Endothelial cell of umbilical vein (primary cell): ENCODE data around the gene RSPH1. TPM values are rescaled to one million over a fixed set of nuclear protein-coding genes. Genes with fewer than 3 reads are reported as not detected.

ENCODE experiments used
- BruUV-seq: library from RNA; stranded (reverse); fragments of 400-500 nt; replicated peaks from 2 replicates; lab custom pipeline; 2021; lab: Mats Ljungman, UMichigan
- CTCF ChIA-PET: fragments of 300-600, 350-600 bp; sonication (Branson Sonifier 250); formaldehyde crosslinking; loops from one replicate; lab custom pipeline; 2021; ENCODE audit warnings: antibody characterized with exemption, inconsistent platforms; lab: Charles Lee
- POLR2A ChIA-PET: fragments of 300-600, 350-600 bp; sonication (Branson Sonifier 250); formaldehyde crosslinking; loops from one replicate; lab custom pipeline; 2021; ENCODE audit warnings: antibody characterized with exemption, inconsistent platforms; lab: Charles Lee
- DNase-seq: peaks from one replicate; pipeline ENCODE4 v3.0.0-alpha.2; 2011; ENCODE audit warnings: low read depth, low spot score
- FAIRE-seq: peaks from 2 replicates; lab custom pipeline; 2011; peaks lifted over from hg19 to GRCh38; lab: Jason Lieb, UNC
- H2AFZ ChIP-seq: 2 replicates; pipeline ENCODE4 v1.6.0; 2012; ENCODE audit warnings: low read depth, low read length, control low read depth, inconsistent platforms
- H3K27ac ChIP-seq: 2 replicates; pipeline ENCODE4 v1.5.1; 2011; ENCODE audit warnings: low read depth, mild to moderate bottlenecking, control low read depth, low read length, moderate library complexity; ENCODE audit not compliant: insufficient read depth
- H3K27me3 ChIP-seq, 2 experiments: 2 replicates each; pipeline versions ENCODE4 v1.6.0 to v1.6.1; 2011; ENCODE audit warnings: low read length in 2 of 2, mixed read lengths in 1 of 2; ENCODE audit not compliant: control insufficient read depth in 2 of 2, insufficient read depth in 2 of 2
- H3K36me3 ChIP-seq, 2 experiments: 2 replicates in 1 of 2; 3 replicates in 1 of 2; pipeline ENCODE4 v1.5.1; 2011; ENCODE audit warnings: low read length in 2 of 2, mild to moderate bottlenecking in 1 of 2, moderate library complexity in 1 of 2; ENCODE audit not compliant: control insufficient read depth in 2 of 2, insufficient read depth in 2 of 2; ENCODE audit errors: extremely low read depth in 1 of 2
- H3K4me1 ChIP-seq: 3 replicates; pipeline ENCODE4 v1.5.1; 2011; ENCODE audit warnings: mild to moderate bottlenecking, low read length; ENCODE audit not compliant: control insufficient read depth, insufficient read depth; ENCODE audit errors: extremely low read depth
- H3K4me2 ChIP-seq: 2 replicates; pipeline ENCODE4 v1.6.1; 2011; ENCODE audit warnings: low read length, control low read depth, mixed read lengths; ENCODE audit not compliant: insufficient read depth
- H3K4me3 ChIP-seq, 3 experiments: fragments of 200-600 bp in 1 of 3; sonication (generic), shearing (Covaris generic) in 1 of 3; replicated peaks in 1 of 3; 2 replicates each; pipeline ENCODE4 v1.5.1; 2011 to 2016; ENCODE audit warnings: control low read depth in 3 of 3, low read length in 3 of 3, mild to moderate bottlenecking in 2 of 3, inconsistent platforms in 1 of 3, low read depth in 1 of 3, moderate library complexity in 1 of 3; ENCODE audit not compliant: insufficient read depth in 1 of 3
- H3K79me2 ChIP-seq: 2 replicates; pipeline ENCODE4 v1.6.0; 2012; ENCODE audit warnings: low read length, inconsistent platforms; ENCODE audit not compliant: control insufficient read depth, insufficient read depth
- H3K9ac ChIP-seq: replicated peaks from 2 replicates; pipeline ENCODE3; 2011; ENCODE audit warnings: low read length, control low read depth; ENCODE audit not compliant: insufficient read depth; ENCODE audit errors: extremely low read depth
- H3K9me1 ChIP-seq: replicated peaks from 3 replicates; pipeline ENCODE4 v1.6.0; 2011; ENCODE audit warnings: mild to moderate bottlenecking, low read length; ENCODE audit not compliant: control insufficient read depth, insufficient read depth; ENCODE audit errors: extremely low read depth
- H3K9me3 ChIP-seq: replicated peaks from 2 replicates; pipeline ENCODE4 v1.5.1; 2012; ENCODE audit warnings: low read length, inconsistent platforms; ENCODE audit not compliant: control insufficient read depth, insufficient read depth
- H4K20me1 ChIP-seq: replicated peaks from 2 replicates; pipeline ENCODE3; 2011; ENCODE audit warnings: mild to moderate bottlenecking, low read length; ENCODE audit not compliant: control insufficient read depth, insufficient read depth; ENCODE audit errors: extremely low read depth
- CTCF ChIP-seq, 2 donors: IDR thresholded peaks; 1 replicate in 1 of 2; 2 replicates in 1 of 2; pipeline ENCODE4 v1.5.1; 2011; ENCODE audit warnings: low read length in 2 of 2, mild to moderate bottlenecking in 2 of 2, moderate library complexity in 2 of 2, control low read depth in 1 of 2, inconsistent platforms in 1 of 2, low read depth in 1 of 2; ENCODE audit not compliant: insufficient read depth in 1 of 2; ENCODE audit errors: extremely low read depth in 1 of 2
- EZH2 ChIP-seq: IDR thresholded peaks from 2 replicates; pipeline ENCODE4 v1.6.1; 2012; ENCODE audit warnings: borderline replicate concordance, low read depth, mild to moderate bottlenecking, moderate library complexity, low read length, inconsistent platforms; ENCODE audit not compliant: severe bottlenecking
- FOS ChIP-seq: IDR thresholded peaks from 2 replicates; pipeline ENCODE4 v1.6.1; 2011; ENCODE audit warnings: mild to moderate bottlenecking, low read length, moderate library complexity, borderline replicate concordance; ENCODE audit not compliant: insufficient read depth
- GATA2 ChIP-seq: IDR thresholded peaks from 2 replicates; pipeline ENCODE4 v1.7.0; 2011; ENCODE audit warnings: low read depth, mild to moderate bottlenecking, moderate library complexity, mixed read lengths, low read length; ENCODE audit not compliant: insufficient read length, insufficient read depth
- JUN ChIP-seq: IDR thresholded peaks from 2 replicates; pipeline ENCODE4 v1.6.1; 2011; ENCODE audit warnings: borderline replicate concordance, low read depth; ENCODE audit not compliant: insufficient read length, insufficient read depth
- MYC ChIP-seq: IDR thresholded peaks from one replicate; pipeline ENCODE4 v1.6.1; 2011; ENCODE audit warnings: mild to moderate bottlenecking, low read depth, low read length
- POLR2A ChIP-seq: IDR thresholded peaks from 2 replicates; pipeline ENCODE4 v1.6.1; 2012; ENCODE audit warnings: low read depth, mild to moderate bottlenecking, control low read depth, low read length
- POLR2AphosphoS5 ChIP-seq: IDR thresholded peaks from 2 replicates; pipeline ENCODE4 v1.6.1; 2012; ENCODE audit warnings: low read depth, mild to moderate bottlenecking, control low read depth, low read length, moderate library complexity; ENCODE audit not compliant: insufficient read depth
- dilution Hi-C: fragments of 300-500 bp; cut with MboI; formaldehyde crosslinking; loops from one replicate; pipeline ENCODE4 v1.15.0; 2019; ENCODE audit warnings: low sequenced_read_pairs; ENCODE audit not compliant: extremely low pct_ligation_motif_present
- intact Hi-C: fragments of 100-400 bp; cut with micrococcal nuclease; formaldehyde crosslinking; loops from one replicate; pipeline ENCODE4 v1.10.0; 2022
- polyA plus RNA-seq, 4 experiments: library from polyadenylated mRNA; depleted of rRNA in 3 of 4; stranded (reverse) in 3 of 4; unstranded in 1 of 4; fragments of >200 nt; gene quantifications; 2 replicates each; pipeline versions ENCODE4 v1.2.1 to v1.2.3, GENCODE V29; 2011 to 2012; ENCODE audit warnings: missing spikeins in 1 of 4
- total RNA-seq: library from RNA; stranded (reverse); gene quantifications from 2 replicates; pipeline ENCODE4 v1.2.3, GENCODE V29; 2021
- TF ChIP-seq, protein P1 (sequence below): IDR thresholded peaks from 2 replicates; pipeline ENCODE4 v1.6.1; 2011; ENCODE audit not compliant: insufficient read depth, insufficient read length

The RSPH1 gene
- total and polyA plus RNA-seq, 2 donors (not counting 3 experiments of a cell fraction or from before 2014, with no cell fraction given): 0.08 TPM; not detected in 1

GRCh38 chr21:42481169-42481568, 14.9 kb downstream of the RSPH1 start:
- H3K4me2 ChIP-seq: no peak overlapping the region
- intact Hi-C loops: no loop called here
- BruUV-seq: no TSS peak
- ChIA-PET POLR2A (no interaction called here), CTCF (no interaction called here)
- DNase-seq: no peak
- no peak overlapping the region for H3K4me3 ChIP-seq
- no peaks in the 10 kb centered on the region for H3K9me1 ChIP-seq
- H3K27ac ChIP-seq: no peak overlapping the region
- no peak for FAIRE-seq
- TF ChIP-seq FOS: no peak
- H3K4me1 ChIP-seq: no peaks in the 10 kb centered on the region
- H3K79me2 ChIP-seq: no peaks in the 10 kb centered on the region
- H3K9ac ChIP-seq: no peak overlapping the region
- H3K9me3 ChIP-seq: no peaks in the 10 kb centered on the region
- dilution Hi-C loops: no loop called here
- peaks cover 9% of the 10 kb centered on the region in 2 experiments for H3K27me3 ChIP-seq
- H3K36me3 ChIP-seq: no peaks in the 10 kb centered on the region
- H2AFZ ChIP-seq: no peak overlapping the region
- no peaks in the 10 kb centered on the region for H4K20me1 ChIP-seq

DNA sequence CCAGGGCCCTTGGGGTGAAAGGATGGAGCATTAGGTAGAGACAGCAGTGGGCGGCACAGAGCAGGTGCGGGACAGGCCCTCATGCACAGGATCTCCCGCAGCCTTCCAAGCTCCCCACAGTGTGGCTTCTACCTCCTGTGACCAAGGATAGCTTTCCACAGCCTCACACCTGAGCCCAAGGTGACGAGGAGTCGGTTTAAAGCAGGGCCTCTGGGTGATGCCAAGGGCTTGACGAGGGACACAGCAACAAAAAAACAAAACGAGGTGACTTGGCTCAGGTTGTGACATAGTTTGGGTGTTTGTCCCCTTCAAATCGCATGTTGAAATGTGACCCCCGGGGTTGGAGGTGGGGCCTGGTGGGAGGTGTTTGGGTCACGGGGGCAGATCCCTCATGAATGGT, 15.3 kb downstream of the RSPH1 start:
- no peak overlapping the region for H3K27ac ChIP-seq
- POLR2A ChIA-PET: no interaction called here
- H3K9ac ChIP-seq: no peak overlapping the region
- no peak overlapping the region for H3K4me3 ChIP-seq
- H4K20me1 ChIP-seq: no peaks in the 10 kb centered on the region
- no TSS peak for BruUV-seq
- H3K4me2 ChIP-seq: no peak overlapping the region
- TF ChIP-seq GATA2 (no peak), MYC (no peak), FOS (no peak), JUN (no peak), EZH2 (no peak), CTCF (IDR thresholded peaks at IDR 0.05; ENCODE audit: extremely low read depth in 1 of 2, insufficient read depth in 1 of 2, low read depth in 1 of 2, low read length in 2 of 2) (no peak), POLR2AphosphoS5 (no peak), POLR2A (no peak)
- TF ChIP-seq, protein P1, sequence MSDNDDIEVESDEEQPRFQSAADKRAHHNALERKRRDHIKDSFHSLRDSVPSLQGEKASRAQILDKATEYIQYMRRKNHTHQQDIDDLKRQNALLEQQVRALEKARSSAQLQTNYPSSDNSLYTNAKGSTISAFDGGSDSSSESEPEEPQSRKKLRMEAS: no peak
- H3K9me3 ChIP-seq: no peaks in the 10 kb centered on the region
- dilution Hi-C loops: no loop called here
- H3K36me3 ChIP-seq: no peaks in the 10 kb centered on the region
- intact Hi-C loops: no loop called here
- no peaks in the 10 kb centered on the region for H3K4me1 ChIP-seq
- no peaks in the 10 kb centered on the region for H3K79me2 ChIP-seq
- DNase-seq (no peak), FAIRE-seq (no peak)
- no peak overlapping the region for H2AFZ ChIP-seq
- peaks cover 5 to 9% of the 10 kb centered on the region in 2 experiments for H3K27me3 ChIP-seq
- no peaks in the 10 kb centered on the region for H3K9me1 ChIP-seq
- CTCF ChIA-PET: no interaction called here
